GM06990 (cell line): Measurements from ENCODE around the gene R3HDM2.

ENCODE experiments used
- DNase-seq: peaks from one replicate; pipeline ENCODE4 v3.0.0-alpha.2; 2011; ENCODE audit not compliant: insufficient read length; ENCODE audit errors: extremely low read depth
- H3K27me3 ChIP-seq: replicated peaks from 2 replicates; pipeline ENCODE4 v1.6.0; 2011; ENCODE audit warnings: low read length; ENCODE audit not compliant: control insufficient read depth, insufficient read depth
- H3K36me3 ChIP-seq: 2 replicates; pipeline ENCODE4 v1.5.1; 2011; ENCODE audit warnings: low read length; ENCODE audit not compliant: control insufficient read depth, insufficient read depth
- H3K4me3 ChIP-seq: replicated peaks from 2 replicates; pipeline ENCODE4 v1.5.1; 2011; ENCODE audit warnings: low read depth, mild to moderate bottlenecking, control low read depth, low read length
- TF ChIP-seq, protein P1 (sequence below): IDR thresholded peaks from 2 replicates; pipeline ENCODE4 v1.5.1; 2011; ENCODE audit warnings: low read length, control low read depth, mild to moderate bottlenecking, inconsistent platforms; ENCODE audit not compliant: insufficient read depth, poor library complexity, severe bottlenecking

The R3HDM2 gene

GRCh38 chr12:57360468-57360867, 70.4 kb downstream of the R3HDM2 start:
- Histone ChIP-seq H3K27me3 (no peaks in the 10 kb centered on the region), H3K36me3 (no peaks in the 10 kb centered on the region), H3K4me3 (no peak overlapping the region)
- DNase-seq: no peak
- TF ChIP-seq, protein P1, sequence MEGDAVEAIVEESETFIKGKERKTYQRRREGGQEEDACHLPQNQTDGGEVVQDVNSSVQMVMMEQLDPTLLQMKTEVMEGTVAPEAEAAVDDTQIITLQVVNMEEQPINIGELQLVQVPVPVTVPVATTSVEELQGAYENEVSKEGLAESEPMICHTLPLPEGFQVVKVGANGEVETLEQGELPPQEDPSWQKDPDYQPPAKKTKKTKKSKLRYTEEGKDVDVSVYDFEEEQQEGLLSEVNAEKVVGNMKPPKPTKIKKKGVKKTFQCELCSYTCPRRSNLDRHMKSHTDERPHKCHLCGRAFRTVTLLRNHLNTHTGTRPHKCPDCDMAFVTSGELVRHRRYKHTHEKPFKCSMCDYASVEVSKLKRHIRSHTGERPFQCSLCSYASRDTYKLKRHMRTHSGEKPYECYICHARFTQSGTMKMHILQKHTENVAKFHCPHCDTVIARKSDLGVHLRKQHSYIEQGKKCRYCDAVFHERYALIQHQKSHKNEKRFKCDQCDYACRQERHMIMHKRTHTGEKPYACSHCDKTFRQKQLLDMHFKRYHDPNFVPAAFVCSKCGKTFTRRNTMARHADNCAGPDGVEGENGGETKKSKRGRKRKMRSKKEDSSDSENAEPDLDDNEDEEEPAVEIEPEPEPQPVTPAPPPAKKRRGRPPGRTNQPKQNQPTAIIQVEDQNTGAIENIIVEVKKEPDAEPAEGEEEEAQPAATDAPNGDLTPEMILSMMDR: no peak

DNA sequence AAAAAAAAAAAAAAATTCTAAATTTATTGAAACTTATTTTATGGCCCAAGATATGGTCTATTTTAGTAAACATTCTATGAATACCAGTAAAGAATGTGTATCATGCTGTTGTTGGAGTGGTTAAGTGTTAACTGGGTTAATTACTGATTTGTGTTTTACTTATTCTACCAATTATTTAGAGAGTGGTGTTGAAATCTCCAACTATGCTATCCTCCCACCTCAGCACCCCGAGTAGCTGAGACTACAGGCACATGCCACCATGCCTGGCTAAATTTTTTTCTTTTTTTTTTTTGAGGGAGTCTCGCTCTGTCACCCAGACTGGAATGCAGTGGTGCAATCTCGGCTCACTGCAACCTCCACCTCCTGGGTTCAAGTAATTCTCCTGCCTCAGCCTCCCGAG, 72.2 kb downstream of the R3HDM2 start:
- no peaks in the 10 kb centered on the region for H3K36me3 ChIP-seq
- no peak overlapping the region for H3K4me3 ChIP-seq

DNA sequence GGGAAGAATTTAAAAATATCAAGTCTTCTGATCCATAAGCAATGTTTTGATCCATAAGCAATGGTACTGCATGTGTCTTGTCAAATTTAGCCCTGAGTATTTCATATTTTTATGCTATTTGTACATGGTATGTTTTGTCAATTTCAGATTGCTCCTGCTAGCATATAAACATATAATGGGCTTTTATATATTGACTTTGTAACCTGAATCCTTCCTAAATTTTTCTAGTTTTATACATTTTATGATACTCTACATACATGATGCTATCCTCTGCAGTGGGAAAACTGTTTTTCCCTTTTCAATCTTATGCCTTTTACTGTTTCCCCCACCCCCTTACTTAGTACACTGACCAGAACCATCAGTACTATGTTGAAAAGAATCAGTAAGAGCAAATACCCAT, 75.1 kb downstream of the R3HDM2 start:
- no peak for DNase-seq
- Histone ChIP-seq H3K4me3 (no peak overlapping the region), H3K36me3 (no peaks in the 10 kb centered on the region), H3K27me3 (no peaks in the 10 kb centered on the region)
- TF ChIP-seq, protein P1: no peak

More for the DNA sequence above, 72.2 kb downstream of the R3HDM2 start:
- TF ChIP-seq, protein P1: no peak
- no peaks in the 10 kb centered on the region for H3K27me3 ChIP-seq
- no peak for DNase-seq

DNA sequence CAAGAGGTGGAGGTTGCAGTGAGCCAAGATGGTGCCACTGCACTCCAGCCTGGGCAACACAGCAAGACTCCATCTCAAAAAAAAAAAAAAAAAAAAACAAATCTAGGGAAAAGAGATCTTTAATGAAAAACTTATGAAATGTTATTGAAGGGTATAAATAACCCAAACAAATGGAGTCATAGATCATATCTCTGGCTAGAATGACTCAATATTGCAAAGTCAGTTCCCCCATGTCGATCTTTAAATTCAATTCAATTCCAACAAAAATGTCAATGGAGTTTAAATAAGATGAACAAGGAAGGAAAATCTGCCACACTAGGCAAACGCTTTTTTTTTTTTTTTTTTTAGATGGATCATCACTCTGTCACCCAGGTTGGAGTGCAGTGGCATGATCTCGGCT, 78.7 kb downstream of the R3HDM2 start:
- H3K27me3 ChIP-seq: no peaks in the 10 kb centered on the region
- DNase-seq: no peak
- H3K4me3 ChIP-seq: no peak overlapping the region
- no peaks in the 10 kb centered on the region for H3K36me3 ChIP-seq
- TF ChIP-seq, protein P1: no peak

DNA sequence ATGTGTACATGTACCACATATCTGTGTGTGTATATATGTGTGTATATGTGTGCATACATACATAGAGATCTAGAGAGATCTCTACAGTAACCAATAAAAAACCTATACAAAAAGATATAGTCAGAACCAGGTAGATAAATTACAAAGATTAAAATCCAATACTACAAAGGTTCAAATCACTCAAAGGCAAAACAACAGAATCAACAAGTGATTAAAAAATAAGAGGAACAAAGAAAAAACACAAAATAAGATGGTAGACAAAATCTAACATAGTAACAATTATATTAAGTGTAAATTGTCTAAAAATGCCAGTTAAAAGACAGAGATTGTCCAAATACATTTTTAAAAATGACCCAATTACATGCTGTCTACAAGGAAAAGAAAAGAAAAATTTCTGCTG, 83.6 kb downstream of the R3HDM2 start:
- no peaks in the 10 kb centered on the region for H3K27me3 ChIP-seq
- no peak for DNase-seq
- TF ChIP-seq, protein P1: no peak
- no peaks in the 10 kb centered on the region for H3K36me3 ChIP-seq
- H3K4me3 ChIP-seq: no peak overlapping the region

- DNase-seq: peak; percentile 9
- no peaks in the 10 kb centered on the region for H3K27me3 ChIP-seq
- TF ChIP-seq, protein P1: no peak
- H3K4me3 ChIP-seq: no peak overlapping the region
- H3K36me3 ChIP-seq: no peaks in the 10 kb centered on the region; the same call in none of the 2 replicates
These were observed 87.0 kb downstream of the R3HDM2 start for GRCh38 chr12:57343703-57344378.
